GM12878 (cell line): ENCODE results near the gene GTSF1L. TPM values are rescaled to one million over a fixed set of nuclear protein-coding genes. Genes with fewer than 3 reads are reported as not detected.

Experiments used
- ASH2L ChIP-seq: fragments of 300-600, 200-600 bp; sonication (generic); IDR thresholded peaks from 2 replicates; pipeline ENCODE4 v1.6.1; 2017; ENCODE audit warnings: low read depth, mild to moderate bottlenecking, borderline replicate concordance
- BMI1 ChIP-seq: fragments of 450-650 bp; IDR thresholded peaks from 2 replicates; pipeline ENCODE4 v1.6.1; 2016; ENCODE audit warnings: mild to moderate bottlenecking, moderate library complexity, borderline replicate concordance
- BRCA1 ChIP-seq: IDR thresholded peaks from 2 replicates; pipeline ENCODE4 v1.6.1; 2011; ENCODE audit warnings: low read depth, low read length, improper control_type of control experiment
- CBX5 ChIP-seq: sonication (generic); IDR thresholded peaks from 2 replicates; pipeline ENCODE4 v1.6.1; 2016; ENCODE audit warnings: low read depth, moderate library complexity, mild to moderate bottlenecking, inconsistent platforms
- FOS ChIP-seq: IDR thresholded peaks from 3 replicates; pipeline ENCODE4 v1.6.1; 2011; ENCODE audit warnings: borderline replicate concordance; ENCODE audit not compliant: insufficient read length; ENCODE audit errors: extremely low read depth
- GATAD2B ChIP-seq: fragments of 450-650 bp; conservative IDR thresholded peaks from 2 replicates; pipeline ENCODE4 v1.6.1; 2017; ENCODE audit warnings: low read depth, mild to moderate bottlenecking, moderate library complexity
- HCFC1 ChIP-seq: fragments of 150-350 bp; IDR thresholded peaks from 2 replicates; pipeline ENCODE4 v1.6.1; 2014; ENCODE audit warnings: low read length
- MLLT1 ChIP-seq: fragments of 450-650 bp; IDR thresholded peaks from 2 replicates; pipeline ENCODE4 v1.6.1; 2016; ENCODE audit warnings: mild to moderate bottlenecking
- MTA2 ChIP-seq: fragments of 450-650 bp; IDR thresholded peaks from 2 replicates; pipeline ENCODE4 v1.6.1; 2016; ENCODE audit warnings: low read depth, mild to moderate bottlenecking, moderate library complexity
- MXI1 ChIP-seq: fragments of 150-350 bp; IDR thresholded peaks from 2 replicates; pipeline ENCODE4 v1.6.1; 2011; ENCODE audit warnings: low read depth, mild to moderate bottlenecking, inconsistent platforms, low read length, improper control_type of control experiment
- NBN ChIP-seq: fragments of 450-650 bp; IDR thresholded peaks from 2 replicates; pipeline ENCODE4 v1.6.1; 2016
- NFIC ChIP-seq: IDR thresholded peaks from 2 replicates; pipeline ENCODE4 v1.6.1; 2012; ENCODE audit warnings: low read depth, mild to moderate bottlenecking, inconsistent platforms, low read length, moderate library complexity
- NFYB ChIP-seq: IDR thresholded peaks from 2 replicates; pipeline ENCODE4 v1.6.1; 2011; ENCODE audit warnings: low read depth, mild to moderate bottlenecking, low read length, improper control_type of control experiment, moderate library complexity; ENCODE audit not compliant: insufficient read depth
- PAX5 ChIP-seq: IDR thresholded peaks from 2 replicates; pipeline ENCODE4 v1.6.1; 2011; ENCODE audit warnings: low read depth, low read length, borderline replicate concordance
- PML ChIP-seq: IDR thresholded peaks from 2 replicates; pipeline ENCODE4 v1.6.1; 2012; ENCODE audit warnings: low read length, inconsistent platforms
- RCOR1 ChIP-seq: conservative IDR thresholded peaks from 2 replicates; pipeline ENCODE4 v1.6.1; 2012; ENCODE audit warnings: low read depth, low read length, improper control_type of control experiment
- SMAD1 ChIP-seq: fragments of 450-650 bp; IDR thresholded peaks from 2 replicates; pipeline ENCODE4 v1.6.1; 2018; ENCODE audit warnings: mild to moderate bottlenecking, low read depth; ENCODE audit not compliant: partially characterized antibody
- SP1 ChIP-seq: IDR thresholded peaks from one replicate; pipeline ENCODE4 v1.6.1; 2011; ENCODE audit warnings: low read depth, low read length
- SPI1 ChIP-seq: IDR thresholded peaks from 2 replicates; pipeline ENCODE4 v1.6.1; 2011; ENCODE audit warnings: low read depth, mild to moderate bottlenecking, low read length, moderate library complexity, borderline replicate concordance; ENCODE audit not compliant: insufficient read depth
- SRF ChIP-seq, 2 experiments: IDR thresholded peaks; 2 replicates each; pipeline ENCODE4 v1.6.1; 2011; ENCODE audit warnings: low read depth in 2 of 2, low read length in 2 of 2, mild to moderate bottlenecking in 1 of 2, moderate library complexity in 1 of 2
- STAT3 ChIP-seq: IDR thresholded peaks from 2 replicates; pipeline ENCODE4 v1.6.1; 2011; ENCODE audit warnings: low read depth, low read length, improper control_type of control experiment
- ZNF592 ChIP-seq: fragments of 450-650 bp; IDR thresholded peaks from 2 replicates; pipeline ENCODE4 v1.6.1; 2017; ENCODE audit warnings: mild to moderate bottlenecking, moderate library complexity
- polyA plus RNA-seq, 11 experiments: library from polyadenylated mRNA; depleted of rRNA in 4 of 11; unstranded in 6 of 11; stranded (reverse) in 5 of 11; fragments of >200 nt; fragmentation: Nextera tagmentation in 4 of 11; fragmentation: Illumina TruSeq in 1 of 11; extraction: Ambion mirVana in 4 of 11; extraction: Trizol in 1 of 11; gene quantifications; 1 replicate in 1 of 11; 2 replicates in 10 of 11; pipeline versions ENCODE4 v1.2.1 to v1.2.3, GENCODE V29; 2011 to 2016; ENCODE audit warnings: inconsistent platforms in 2 of 11, missing spikeins in 2 of 11, low read depth in 1 of 11
- total RNA-seq, 4 experiments: library from RNA; depleted of rRNA in 3 of 4; stranded (reverse); fragments of >200 nt in 3 of 4; fragmentation: Illumina TruSeq in 1 of 4; extraction: Trizol in 1 of 4; gene quantifications; 2 replicates each; pipeline versions ENCODE4 v1.2.1 to v1.2.3, GENCODE V29; 2013 to 2021
- TF ChIP-seq, protein P1 (sequence below): IDR thresholded peaks from 2 replicates; pipeline ENCODE4 v1.6.1; 2011; ENCODE audit warnings: low read depth, mild to moderate bottlenecking, low read length, moderate library complexity, borderline replicate concordance; ENCODE audit errors: extremely low read depth
- TF ChIP-seq, protein P2 (sequence below): IDR thresholded peaks from 2 replicates; pipeline ENCODE4 v1.6.1; 2012; ENCODE audit warnings: low read depth, low read length, improper control_type of control experiment

The GTSF1L gene
- total and polyA plus RNA-seq, 10 of the 15 experiments (the other 5 are each of a cell fraction or from before 2014, with no cell fraction given) = 0.56 to 2.4 (median 1.3) TPM

GRCh38 chr20:43752561-43753301 lies 25.9 kb upstream of the GTSF1L start (continued):
- TF ChIP-seq FOS = no peak
- peak; percentile 67; the same call in 1 of the 2 replicates for TF ChIP-seq NBN
- TF ChIP-seq, protein P1, sequence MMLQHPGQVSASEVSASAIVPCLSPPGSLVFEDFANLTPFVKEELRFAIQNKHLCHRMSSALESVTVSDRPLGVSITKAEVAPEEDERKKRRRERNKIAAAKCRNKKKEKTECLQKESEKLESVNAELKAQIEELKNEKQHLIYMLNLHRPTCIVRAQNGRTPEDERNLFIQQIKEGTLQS = peak; percentile 27; the same call in 1 of the 2 replicates
- no peak; the same call in 1 of the 2 replicates for TF ChIP-seq RCOR1
- TF ChIP-seq PML = no peak; the same call in 1 of the 2 replicates
- peak; percentile 93 for TF ChIP-seq MTA2
- TF ChIP-seq BRCA1 = no peak
- TF ChIP-seq NFIC = peak; percentile 96
- no peak for TF ChIP-seq MXI1
- TF ChIP-seq SMAD1 = no peak
- 0 out of 2 replicates have a peak, but pooled peaks have one; percentile 39 for TF ChIP-seq NFYB
- TF ChIP-seq SRF (IDR thresholded peaks at IDR 0.05; ENCODE audit: low read depth in 2 of 2, low read length in 2 of 2) = peak in 1 of 2 experiments; percentile 68; a peak in 2 of 4 replicates
- 0 out of 2 replicates have a peak, but pooled peaks have one; percentile 10 for TF ChIP-seq CBX5
- TF ChIP-seq SP1 = peak; percentile 88
- no peak for TF ChIP-seq ZNF592
- TF ChIP-seq BMI1 = 0 out of 2 replicates have a peak, but pooled peaks have one; percentile 49
- peak; percentile 79; the same call in 1 of the 2 replicates for TF ChIP-seq STAT3
- TF ChIP-seq PAX5 = peak; percentile 99
- peak; percentile 89; the same call in 1 of the 2 replicates for TF ChIP-seq GATAD2B
- TF ChIP-seq, protein P2, sequence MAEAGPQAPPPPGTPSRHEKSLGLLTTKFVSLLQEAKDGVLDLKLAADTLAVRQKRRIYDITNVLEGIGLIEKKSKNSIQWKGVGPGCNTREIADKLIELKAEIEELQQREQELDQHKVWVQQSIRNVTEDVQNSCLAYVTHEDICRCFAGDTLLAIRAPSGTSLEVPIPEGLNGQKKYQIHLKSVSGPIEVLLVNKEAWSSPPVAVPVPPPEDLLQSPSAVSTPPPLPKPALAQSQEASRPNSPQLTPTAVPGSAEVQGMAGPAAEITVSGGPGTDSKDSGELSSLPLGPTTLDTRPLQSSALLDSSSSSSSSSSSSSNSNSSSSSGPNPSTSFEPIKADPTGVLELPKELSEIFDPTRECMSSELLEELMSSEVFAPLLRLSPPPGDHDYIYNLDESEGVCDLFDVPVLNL = no peak
- TF ChIP-seq ASH2L = 0 out of 2 replicates have a peak, but pooled peaks have one; percentile 71
- no peak for TF ChIP-seq HCFC1
- TF ChIP-seq SPI1 = peak; percentile 60; the same call in 1 of the 2 replicates
- peak; percentile 91 for TF ChIP-seq MLLT1
